ENCODE results near the gene CIBAR2.

Gene CIBAR2

GRCh38 chr16:85107083-85107482 is 5.2 kb downstream of the CIBAR2 start:
- ChIA-PET POLR2A (ENCODE audit: low non-redundant PET) (no interaction called here), CTCF (interaction anchor here (1.4 kb wide), 1 partner anchor 8 kb away, joined by 5 read pairs; no protein-coding TSS in a partner anchor)
- no peak for TF ChIP-seq CTCF (conservative IDR thresholded peaks at IDR 0.05; ENCODE audit: low read depth)
- no peak for DNase-seq (ENCODE audit: low spot score)
- no peak overlapping the region for H3K27ac ChIP-seq

GRCh38 chr16:85105475-85105874 is 6.8 kb downstream of the CIBAR2 start:
- peak overlapping the region; percentile 48 for H3K27ac ChIP-seq
- CTCF ChIA-PET = interaction anchor here (1.1 to 1.3 kb wide), 2 partner anchors 9 to 19 kb away, joined by 4 read pairs; no protein-coding TSS in a partner anchor
- no peak for TF ChIP-seq CTCF (conservative IDR thresholded peaks at IDR 0.05; ENCODE audit: low read depth)
- POLR2A ChIA-PET (ENCODE audit: low non-redundant PET) = no interaction called here
- DNase-seq (ENCODE audit: low spot score) = no peak

DNA sequence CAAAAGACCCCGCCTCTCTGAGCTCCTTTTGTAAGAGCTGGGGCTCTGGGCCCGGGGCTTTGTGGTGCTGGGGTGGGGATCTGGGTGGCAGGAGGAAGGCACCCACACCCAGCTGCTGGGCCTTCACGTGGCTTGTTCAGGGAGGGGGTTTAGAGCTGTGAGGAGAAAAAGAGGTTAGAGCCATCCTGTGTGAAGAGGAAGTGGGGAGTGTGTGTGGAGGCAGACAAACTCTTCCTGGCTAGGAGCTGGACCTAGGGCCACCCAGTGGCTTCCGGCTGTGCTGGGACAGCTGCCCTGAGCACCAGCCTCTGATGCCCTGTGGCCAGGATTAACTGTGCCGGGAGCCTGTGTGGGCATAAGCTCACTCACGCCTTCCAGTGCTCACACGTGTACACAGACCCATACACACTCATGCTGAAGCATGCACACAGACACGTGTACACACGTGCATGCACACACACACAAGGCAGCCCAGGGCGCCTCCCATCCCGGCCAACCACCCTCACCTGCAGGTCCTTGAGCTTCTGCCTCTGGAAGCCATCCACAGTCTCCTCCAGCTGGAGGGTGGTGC is 7.4 kb downstream of the CIBAR2 start:
- no peak for DNase-seq (ENCODE audit: low spot score)
- TF ChIP-seq CTCF (conservative IDR thresholded peaks at IDR 0.05; ENCODE audit: low read depth) = no peak
- ChIA-PET CTCF (interaction anchor here (1.1 to 1.3 kb wide), 2 partner anchors 10 to 18 kb away, joined by 4 read pairs; no protein-coding TSS in a partner anchor), POLR2A (ENCODE audit: low non-redundant PET) (no interaction called here)
- H3K27ac ChIP-seq = peak overlapping the region; percentile 48

DNA sequence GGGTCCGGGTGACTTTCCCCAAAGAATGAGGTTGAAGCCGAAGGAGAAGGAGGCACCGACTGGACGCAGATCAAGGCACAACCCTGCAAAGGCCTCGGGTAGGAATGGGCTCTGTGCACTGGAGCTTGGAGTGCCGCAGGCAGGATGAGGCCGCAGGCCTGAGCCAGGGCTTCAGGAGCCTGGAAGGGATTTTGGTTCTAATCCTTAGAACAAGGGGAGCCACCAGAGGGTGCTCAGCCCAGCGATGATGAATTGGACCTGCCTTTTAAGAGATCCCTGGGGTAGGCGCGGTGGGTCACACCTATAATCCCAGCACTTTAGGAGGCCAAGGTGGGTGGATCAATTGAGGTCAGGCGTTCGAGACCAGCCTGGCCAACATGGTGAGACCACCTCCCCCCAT is 8.1 kb downstream of the CIBAR2 start:
- no peak for TF ChIP-seq CTCF (conservative IDR thresholded peaks at IDR 0.05; ENCODE audit: low read depth)
- no peak for DNase-seq (ENCODE audit: low spot score)
- CTCF ChIA-PET = interaction anchor here (1.1 to 1.3 kb wide), 2 partner anchors 10 to 18 kb away, joined by 4 read pairs; no protein-coding TSS in a partner anchor
- no peak overlapping the region for H3K27ac ChIP-seq
- POLR2A ChIA-PET (ENCODE audit: low non-redundant PET) = no interaction called here

GRCh38 chr16:85103114-85104079 is 8.9 kb downstream of the CIBAR2 start:
- CTCF ChIA-PET = no interaction called here

More at GRCh38 chr16:85103114-85104079, 8.9 kb downstream of the CIBAR2 start:
- DNase-seq (ENCODE audit: low spot score) = no peak
- H3K27ac ChIP-seq = no peak overlapping the region
- POLR2A ChIA-PET (ENCODE audit: low non-redundant PET) = no interaction called here
- no peak for TF ChIP-seq CTCF (conservative IDR thresholded peaks at IDR 0.05; ENCODE audit: low read depth)

Measured in RWPE1 (cell line).